ENCODE measurements around the gene FSIP2.

GRCh38 chr2:185835974-185836373, 97.4 kb downstream of the FSIP2 start:
- TF ChIP-seq CTCF (IDR thresholded peaks at IDR 0.05; ENCODE audit: control extremely low read depth in 1 of 3, insufficient read depth in 1 of 3, low read depth in 1 of 3, low read length in 3 of 3): no peak
- no peak for TF ChIP-seq SRF (IDR thresholded peaks at IDR 0.05; ENCODE audit: low read depth, low read length)
- TF ChIP-seq BRCA1 (IDR thresholded peaks at IDR 0.05; ENCODE audit: low read depth, low read length): no peak
- no peak for TF ChIP-seq RAD21 (IDR thresholded peaks at IDR 0.05 in 1 of 2, conservative IDR thresholded peaks at IDR 0.05 in 1 of 2; ENCODE audit: low read depth in 2 of 2, low read length in 2 of 2)
- TF ChIP-seq YY1 (IDR thresholded peaks at IDR 0.05; ENCODE audit: low read depth, low read length): no peak
- TF ChIP-seq SIX5 (IDR thresholded peaks at IDR 0.05; ENCODE audit: low read depth, low read length): no peak
- no peak for TF ChIP-seq ZNF274 (IDR thresholded peaks at IDR 0.05; ENCODE audit: borderline replicate concordance, extremely low read depth, low read length)
- no peak for TF ChIP-seq MAX (IDR thresholded peaks at IDR 0.05)
- no peak for TF ChIP-seq SAP30 (IDR thresholded peaks at IDR 0.05; ENCODE audit: insufficient read depth, insufficient replicate concordance, low read length)
- no peak for TF ChIP-seq POLR2AphosphoS5 (IDR thresholded peaks at IDR 0.05; ENCODE audit: low read depth, low read length)
- no peak for TF ChIP-seq EZH2 (IDR thresholded peaks at IDR 0.05; ENCODE audit: low read depth, low read length, severe bottlenecking)
- TF ChIP-seq POLR2A (IDR thresholded peaks at IDR 0.05; ENCODE audit: control extremely low read depth in 1 of 2, low read depth in 2 of 2, low read length in 2 of 2): no peak
- no peak for TF ChIP-seq JUND (IDR thresholded peaks at IDR 0.05; ENCODE audit: low read length)
- no peak for TF ChIP-seq TBP (IDR thresholded peaks at IDR 0.05; ENCODE audit: low read depth, low read length)

All from H1 (cell line).